Measurements from ENCODE around the gene STK11IP. TPM values are rescaled to one million over a fixed set of nuclear protein-coding genes. Genes with fewer than 3 reads are reported as not detected.

The STK11IP gene
- total and polyA plus RNA-seq, 2 donors (not counting 1 experiment from before 2014, with no cell fraction given) = 46.8 to 55.6 TPM

GRCh38 chr2:219559156-219559915, 38.3 kb upstream of the STK11IP start:
- H3K4me1 Mint-ChIP-seq = no peaks in the 10 kb centered on the region
- WGBS (ENCODE audit: insufficient coverage) = 91% methylated on average over 11 of the region's 20 CpGs
- intact Hi-C loops (cut with micrococcal nuclease) = no loop called here
- Histone ChIP-seq H2AFZ (ENCODE audit: insufficient read depth, low read depth, low read length, poor library complexity, severe bottlenecking) (no peak overlapping the region), H4K20me1 (ENCODE audit: control insufficient read depth, insufficient read depth, low read length, poor library complexity, severe bottlenecking) (no peaks in the 10 kb centered on the region), H3K36me3 (replicated peaks in 1 of 2; ENCODE audit: control extremely low read depth in 1 of 2, control insufficient read depth in 1 of 2, extremely low read depth in 1 of 2, insufficient read depth in 2 of 2, low read length in 1 of 2) (no peaks in the 10 kb centered on the region), H3K9ac (ENCODE audit: low read length) (no peak overlapping the region), H3K27ac (ENCODE audit: low read length in 2 of 2) (no peak overlapping the region), H3K4me3 (ENCODE audit: control extremely low read depth in 1 of 5, extremely low read depth in 1 of 5, insufficient read depth in 1 of 5, low read depth in 2 of 5, low read length in 4 of 5) (no peak overlapping the region), H3K9me3 (ENCODE audit: control extremely low read depth in 1 of 3, control insufficient read depth in 2 of 3, insufficient read depth in 1 of 3, low read length in 2 of 3) (peaks cover 0 to 6% (median 0%) of the 10 kb centered on the region in 3 donors), H3K27me3 (replicated peaks in 1 of 4; ENCODE audit: control extremely low read depth in 1 of 4, control insufficient read depth in 3 of 4, insufficient read depth in 4 of 4, low read length in 3 of 4) (peaks cover 0 to 22% (median 3%) of the 10 kb centered on the region in 4 experiments), H3K4me2 (replicated peaks; ENCODE audit: low read depth, low read length, poor library complexity, severe bottlenecking) (no peak overlapping the region), H3K79me2 (ENCODE audit: control insufficient read depth, insufficient read depth, low read length) (no peaks in the 10 kb centered on the region), H3K4me1 (ENCODE audit: control insufficient read depth in 2 of 2, insufficient read depth in 2 of 2, low read length in 2 of 2) (no peaks in the 10 kb centered on the region)
- H3K9me3 Mint-ChIP-seq (ENCODE audit: insufficient read depth) = no peaks in the 10 kb centered on the region
- no peak overlapping the region for H3K27ac Mint-ChIP-seq
- ChIA-PET CTCF (interaction anchor here (0.9 to 2.5 kb wide), 9 partner anchors 11 to 156 kb away, joined by 3 to 11 read pairs (median 5); partner anchors contain the start of gene CHPF), POLR2A (no interaction called here)
- TF ChIP-seq CTCF (IDR thresholded peaks at IDR 0.05) = no peak
- TF ChIP-seq EZH2 (IDR thresholded peaks at IDR 0.05; ENCODE audit: borderline replicate concordance, insufficient read depth, low read depth, low read length, poor library complexity, severe bottlenecking) = no peak
- peaks cover 35% of the 10 kb centered on the region for H3K27me3 Mint-ChIP-seq
- ATAC-seq (ENCODE audit: low read depth) (no peak), DNase-seq (no peak)
- no peak overlapping the region for H3K4me3 Mint-ChIP-seq
